Activated T-helper 9 cell treated with anti-CD3 and anti-CD28 coated beads, Interleukin-2, amount 50 U/mL, for 16 hours (primary cell): ENCODE data around the gene LPP.

Experiments used
- DNase-seq: peaks from one replicate; pipeline ENCODE4 v3.0.0-alpha.2; 2020; ENCODE audit warnings: low read depth

The LPP gene

DNA sequence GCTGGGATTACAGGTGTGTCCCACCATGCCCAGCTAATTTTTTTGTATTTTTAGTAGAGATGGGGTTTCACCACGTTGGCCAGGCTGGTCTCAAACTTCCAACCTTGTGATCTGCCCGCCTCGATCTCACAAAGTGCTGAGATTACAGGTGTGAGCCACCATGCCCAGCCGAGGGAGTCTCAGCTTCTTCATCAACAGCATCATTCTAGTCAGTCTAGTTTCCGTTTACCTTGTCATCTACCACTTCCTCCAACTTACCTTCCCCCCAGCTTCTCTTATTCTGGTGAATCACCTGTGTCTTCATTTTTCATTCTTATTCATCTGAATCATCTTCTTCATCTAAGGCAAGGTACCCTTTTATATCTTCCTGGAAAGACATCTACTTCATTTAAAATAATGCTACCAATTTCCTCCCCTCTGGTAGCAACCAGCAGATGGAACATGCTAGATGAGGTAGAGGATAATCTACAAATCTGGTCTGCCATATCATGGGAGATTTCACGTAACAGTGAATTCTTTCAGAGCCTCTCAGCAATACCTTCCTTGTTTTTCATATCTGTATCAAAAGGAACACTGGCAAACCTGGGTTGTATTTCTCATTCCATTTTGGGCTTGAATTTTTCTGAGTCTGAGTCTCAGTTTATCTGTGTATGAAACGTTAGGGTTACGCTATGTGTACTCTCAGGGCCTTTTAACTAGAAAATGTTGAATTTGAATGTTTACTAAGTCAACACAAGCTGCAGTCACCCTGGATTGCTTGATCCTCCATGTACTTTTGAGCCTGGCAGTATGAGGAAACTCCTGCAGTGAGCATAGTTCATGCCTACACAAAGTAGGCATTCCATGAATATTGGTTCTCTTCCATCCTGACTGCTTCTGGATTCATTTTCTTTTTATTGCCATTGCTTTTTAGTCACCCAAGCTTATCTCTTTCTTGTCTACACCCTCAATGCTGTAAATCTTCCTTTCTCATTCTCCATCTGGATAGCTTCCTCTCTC is 16.8 kb downstream of the LPP start:
- peak; percentile 32 for DNase-seq

- DNase-seq, result no peak
Observed at GRCh38 chr3:188171682-188172467, 17.9 kb downstream of the LPP start.

GRCh38 chr3:188174317-188175044 is 20.5 kb downstream of the LPP start:
- no peak for DNase-seq

GRCh38 chr3:188176476-188176875 is 22.5 kb downstream of the LPP start:
- no peak for DNase-seq

- DNase-seq, result no peak
Observed at GRCh38 chr3:188176884-188177283, 22.9 kb downstream of the LPP start.

DNA sequence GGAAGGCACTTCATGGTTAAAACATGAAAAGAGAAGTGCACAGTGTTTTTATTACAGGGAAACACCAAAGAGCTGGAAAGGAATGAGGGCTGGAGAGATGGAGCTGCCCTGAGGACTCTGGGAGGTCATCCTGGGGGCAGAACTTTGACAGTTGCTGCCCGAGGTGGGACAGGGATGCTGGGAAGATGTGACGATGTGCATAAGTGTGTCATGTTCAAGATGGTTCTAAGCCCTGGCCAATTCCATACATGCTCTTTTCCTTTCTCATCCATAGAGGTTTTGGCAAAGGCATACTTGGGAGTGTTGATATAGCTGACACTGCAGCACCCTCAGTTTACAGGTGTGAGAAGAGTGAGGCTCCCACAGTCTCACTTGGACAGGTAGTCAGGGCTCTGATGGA is 23.8 kb downstream of the LPP start:
- no peak for DNase-seq

GRCh38 chr3:188178293-188178936 is 24.5 kb downstream of the LPP start:
- no peak for DNase-seq

DNA sequence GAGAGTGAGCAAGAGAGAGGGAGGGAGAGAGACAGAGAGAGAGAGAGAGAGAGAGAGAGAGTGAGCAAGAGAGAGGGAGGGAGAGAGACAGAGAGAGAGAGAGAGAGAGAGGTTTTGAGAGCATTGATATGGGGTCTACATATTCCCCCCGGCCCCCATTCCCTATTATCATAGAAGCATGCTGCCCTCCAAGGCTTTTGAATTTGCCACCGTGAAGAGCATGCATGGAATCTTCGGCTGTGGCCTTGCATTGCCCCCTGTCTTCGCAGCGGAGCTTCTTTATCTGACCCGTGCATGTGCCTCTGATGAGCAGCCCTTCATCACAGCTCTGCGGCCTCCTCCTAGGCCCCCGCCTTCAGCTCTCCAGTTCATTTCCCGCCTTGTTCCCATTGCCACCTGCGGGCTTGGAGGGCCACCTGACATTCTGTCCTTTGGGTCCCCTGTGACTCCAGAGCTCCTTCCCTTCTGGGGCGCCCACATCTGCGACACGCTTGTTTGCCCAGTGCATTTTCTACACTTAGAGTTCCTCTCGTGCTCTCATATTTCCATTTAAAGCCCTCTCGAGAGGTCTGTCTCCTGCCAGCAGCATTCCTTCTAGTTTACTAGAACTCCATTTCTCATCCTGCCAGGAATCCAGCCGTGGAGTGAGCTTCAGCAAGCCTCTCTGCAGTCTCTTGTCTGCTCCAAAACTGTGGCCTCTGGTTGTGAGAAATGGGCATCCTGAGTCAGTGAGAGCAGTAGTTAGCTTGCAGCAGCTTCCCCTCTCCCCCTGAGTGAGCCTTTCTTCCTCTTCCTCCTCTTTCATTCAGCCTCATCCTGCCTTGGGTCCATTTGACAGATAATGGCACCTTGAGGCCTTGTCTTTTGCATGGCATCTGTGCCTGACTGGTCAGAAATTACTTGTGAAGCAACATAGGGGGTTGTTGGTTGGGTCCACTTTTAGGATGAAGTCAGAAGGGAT is 25.3 kb downstream of the LPP start:
- DNase-seq, result no peak

DNA sequence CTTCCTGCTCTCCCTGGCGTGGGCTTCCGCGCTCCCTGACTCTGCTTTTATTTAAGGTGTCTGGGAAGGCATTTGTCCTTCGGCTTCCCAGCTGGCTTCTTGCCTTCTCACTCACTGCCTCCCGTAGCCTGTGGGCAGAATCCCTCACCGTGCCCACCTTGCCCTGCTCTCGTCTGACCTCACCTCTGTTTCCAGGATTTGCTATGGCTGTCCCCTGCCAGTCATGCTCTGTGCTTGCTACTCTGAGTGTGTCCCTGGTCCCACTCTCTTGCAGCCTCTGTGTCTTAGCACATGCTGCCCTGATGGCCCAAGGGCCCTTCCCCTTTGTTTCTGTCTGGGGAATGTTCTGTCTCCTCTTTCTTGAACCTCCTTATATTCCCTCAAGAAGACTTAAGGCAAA is 26.2 kb downstream of the LPP start:
- DNase-seq, result no peak

- DNase-seq, result no peak
Observed at GRCh38 chr3:188183452-188183851, 29.5 kb downstream of the LPP start.

DNA sequence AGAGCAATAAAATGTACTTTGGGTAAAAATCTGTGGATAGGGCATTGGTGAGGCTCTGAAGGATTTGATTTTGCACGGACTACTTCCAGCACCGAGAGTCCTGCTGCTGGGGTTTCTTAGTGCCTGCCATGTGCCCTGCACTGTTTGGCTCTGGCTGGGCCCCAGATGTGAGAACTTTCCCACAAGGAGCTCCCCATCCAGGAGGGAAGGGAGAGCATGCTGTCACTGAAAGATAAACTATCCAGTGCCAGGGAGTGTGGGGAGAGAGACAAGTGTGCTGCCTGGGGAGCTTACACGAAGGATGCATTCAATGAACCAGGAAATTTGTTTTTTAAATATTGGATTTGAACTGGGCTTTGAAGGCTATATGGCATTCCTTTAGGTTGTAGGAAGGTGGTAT is 30.2 kb downstream of the LPP start:
- DNase-seq, result no peak

- DNase-seq, result no peak
Observed at GRCh38 chr3:188184649-188185048, 30.7 kb downstream of the LPP start.

DNA sequence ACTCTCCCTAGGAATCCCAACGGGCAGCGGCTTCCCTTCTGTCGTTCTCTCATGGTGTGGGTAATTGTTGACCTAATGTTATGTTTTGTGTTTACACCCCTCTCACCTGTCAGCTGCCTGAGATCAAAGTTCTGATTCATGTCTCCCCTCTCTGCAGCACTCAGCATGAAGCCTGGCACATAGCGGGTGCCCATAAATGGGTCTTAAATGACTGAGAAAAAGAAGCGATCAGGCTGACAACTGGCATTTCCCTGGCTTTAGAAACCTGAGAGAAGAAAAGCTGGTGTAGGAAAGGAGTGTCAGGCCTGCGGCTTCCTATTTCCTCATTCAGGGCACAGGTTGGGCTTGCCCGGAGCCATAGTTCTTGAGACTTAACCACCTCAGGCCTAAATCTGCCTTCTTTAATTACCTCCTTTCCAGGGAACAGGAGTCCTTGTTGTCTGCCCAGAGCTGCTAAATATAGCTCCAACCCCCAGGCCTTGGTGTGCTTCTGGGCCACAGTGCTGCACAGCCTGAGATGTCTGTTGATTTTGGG is 31.8 kb downstream of the LPP start:
- no peak for DNase-seq

GRCh38 chr3:188187053-188187452 is 33.1 kb downstream of the LPP start:
- DNase-seq, result no peak

- DNase-seq, result no peak
Observed at GRCh38 chr3:188188911-188189310, 35.0 kb downstream of the LPP start.

GRCh38 chr3:188191460-188191859 is 37.5 kb downstream of the LPP start:
- no peak for DNase-seq

DNA sequence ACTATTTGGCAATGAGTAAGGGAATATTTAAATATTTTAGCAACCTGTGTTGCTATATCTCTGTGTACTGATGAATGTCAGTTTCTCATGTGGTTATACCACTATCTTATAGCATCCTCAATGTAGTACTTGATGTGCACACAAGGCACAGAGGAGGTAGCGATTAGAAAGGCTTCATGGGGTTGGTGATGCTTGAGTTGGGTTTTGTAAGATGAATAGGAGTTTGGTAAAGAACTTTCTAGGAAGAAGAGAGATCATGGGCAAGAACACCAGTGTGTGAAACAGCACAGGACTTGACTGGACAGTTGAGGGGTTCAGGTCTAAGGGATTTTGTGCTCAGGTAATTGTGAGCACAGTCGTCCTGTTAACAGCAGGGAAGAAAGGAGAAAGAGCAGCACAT is 38.1 kb downstream of the LPP start:
- no peak for DNase-seq

DNA sequence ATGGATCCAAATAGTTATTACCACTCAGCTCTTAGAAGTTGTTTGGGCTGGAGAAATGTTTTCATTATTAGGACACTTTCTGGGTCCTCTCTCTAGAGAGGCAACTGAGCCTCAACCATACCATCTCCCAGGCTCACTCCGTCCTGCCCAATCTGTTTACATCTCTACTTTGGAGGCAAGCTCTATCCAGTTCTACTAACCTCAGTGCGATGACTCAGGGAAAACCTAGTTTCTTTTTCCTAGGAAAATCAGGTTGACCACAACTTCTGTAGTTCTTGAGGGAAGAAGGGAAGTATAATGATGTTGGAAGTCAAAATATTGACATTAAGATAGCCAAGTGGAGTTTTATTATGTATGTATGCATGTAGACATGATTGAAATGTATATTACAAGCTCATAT is 40.4 kb downstream of the LPP start:
- no peak for DNase-seq

GRCh38 chr3:188196232-188196990 is 42.5 kb downstream of the LPP start:
- no peak for DNase-seq

GRCh38 chr3:188197388-188197847 is 43.5 kb downstream of the LPP start:
- no peak for DNase-seq
